GM10266 (cell line): ENCODE data around the gene TAPBP.
"Not testable (repeated sequence)": the region's sequence is repeated elsewhere in the genome, so short reads cannot be mapped to it uniquely, and the experiment has no call there.

ENCODE experiments used
- DNase-seq: peaks from one replicate; pipeline ENCODE4 v3.0.0; 2012; ENCODE audit errors: extremely low spot score
- TF ChIP-seq, protein P1 (sequence below): IDR thresholded peaks from 2 replicates; pipeline ENCODE4 v1.5.1; 2012; ENCODE audit warnings: mild to moderate bottlenecking, low read depth; ENCODE audit not compliant: control insufficient read depth, insufficient read depth; ENCODE audit errors: missing control alignments

TAPBP gene

DNA sequence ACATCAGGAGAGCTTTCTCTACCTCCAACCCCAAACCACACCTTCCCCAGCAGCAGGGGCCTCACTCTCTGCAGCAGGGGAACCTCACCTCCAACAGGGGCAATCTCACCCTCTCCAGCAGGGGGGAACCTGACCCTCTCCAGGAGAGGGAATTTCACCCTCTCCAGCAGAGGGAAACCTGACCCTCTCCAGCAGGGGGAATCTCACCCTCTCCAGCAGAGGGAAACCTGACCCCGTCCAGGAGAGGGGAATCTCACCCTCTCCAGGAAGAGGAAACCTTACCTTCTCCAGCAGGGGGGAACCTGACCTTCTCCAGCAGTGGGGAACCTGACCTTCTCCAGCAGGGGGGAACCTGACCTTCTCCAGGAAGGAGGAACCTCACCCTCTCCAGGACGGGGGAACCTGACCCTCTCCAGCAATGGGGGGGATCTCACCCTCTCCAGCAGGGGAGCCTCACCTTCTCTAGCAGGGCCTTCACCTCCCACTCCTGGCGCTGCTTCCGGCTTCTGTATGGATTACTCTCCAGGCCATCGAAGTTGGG lies 33.8 kb downstream of the TAPBP start:
- DNase-seq, result no peak
- TF ChIP-seq, protein P1, sequence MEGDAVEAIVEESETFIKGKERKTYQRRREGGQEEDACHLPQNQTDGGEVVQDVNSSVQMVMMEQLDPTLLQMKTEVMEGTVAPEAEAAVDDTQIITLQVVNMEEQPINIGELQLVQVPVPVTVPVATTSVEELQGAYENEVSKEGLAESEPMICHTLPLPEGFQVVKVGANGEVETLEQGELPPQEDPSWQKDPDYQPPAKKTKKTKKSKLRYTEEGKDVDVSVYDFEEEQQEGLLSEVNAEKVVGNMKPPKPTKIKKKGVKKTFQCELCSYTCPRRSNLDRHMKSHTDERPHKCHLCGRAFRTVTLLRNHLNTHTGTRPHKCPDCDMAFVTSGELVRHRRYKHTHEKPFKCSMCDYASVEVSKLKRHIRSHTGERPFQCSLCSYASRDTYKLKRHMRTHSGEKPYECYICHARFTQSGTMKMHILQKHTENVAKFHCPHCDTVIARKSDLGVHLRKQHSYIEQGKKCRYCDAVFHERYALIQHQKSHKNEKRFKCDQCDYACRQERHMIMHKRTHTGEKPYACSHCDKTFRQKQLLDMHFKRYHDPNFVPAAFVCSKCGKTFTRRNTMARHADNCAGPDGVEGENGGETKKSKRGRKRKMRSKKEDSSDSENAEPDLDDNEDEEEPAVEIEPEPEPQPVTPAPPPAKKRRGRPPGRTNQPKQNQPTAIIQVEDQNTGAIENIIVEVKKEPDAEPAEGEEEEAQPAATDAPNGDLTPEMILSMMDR, result peak; percentile 30

DNA sequence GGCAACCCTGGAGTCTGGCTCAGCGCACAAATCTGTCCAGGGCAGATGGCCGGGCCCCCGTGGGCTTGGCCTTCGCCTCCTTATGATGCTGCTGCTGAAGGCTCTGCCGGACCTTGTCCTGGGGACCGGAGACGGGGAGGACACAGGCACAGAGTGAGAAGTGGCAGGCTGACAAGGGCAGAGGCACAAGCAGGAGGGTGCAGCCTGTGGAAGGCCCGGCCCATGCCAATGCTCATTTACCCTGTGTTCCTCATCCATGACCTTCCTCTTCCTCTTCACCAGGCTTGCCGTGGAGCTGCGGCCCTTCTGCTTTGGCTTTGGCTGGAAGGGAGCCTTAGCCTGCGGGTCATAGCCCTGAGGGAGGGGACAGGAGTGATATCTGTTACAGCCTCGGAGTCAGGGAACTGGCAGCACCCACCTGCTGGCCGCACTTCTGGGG lies 34.6 kb downstream of the TAPBP start:
- TF ChIP-seq, protein P1, result no peak
- no peak for DNase-seq

DNA sequence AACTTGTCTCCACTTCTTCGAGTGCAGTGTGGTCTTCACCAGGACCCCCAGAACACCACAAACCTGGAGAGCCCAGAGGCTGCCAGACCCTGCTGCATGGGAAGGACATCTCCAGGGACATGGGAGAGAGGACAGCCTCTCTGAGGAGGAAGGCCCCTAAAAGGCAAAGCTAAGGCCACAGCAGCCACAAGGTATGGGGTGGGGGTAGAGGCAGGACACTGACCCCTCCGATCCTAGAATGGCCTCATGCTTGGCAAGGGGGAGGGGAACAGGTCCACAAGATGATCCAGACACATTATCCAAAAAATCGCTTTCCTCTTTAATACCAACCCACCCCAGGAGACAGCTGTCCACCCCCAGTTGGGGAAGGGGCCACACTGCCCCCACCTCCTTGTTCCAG lies 35.1 kb downstream of the TAPBP start:
- TF ChIP-seq, protein P1, result no peak
- no peak for DNase-seq

DNA sequence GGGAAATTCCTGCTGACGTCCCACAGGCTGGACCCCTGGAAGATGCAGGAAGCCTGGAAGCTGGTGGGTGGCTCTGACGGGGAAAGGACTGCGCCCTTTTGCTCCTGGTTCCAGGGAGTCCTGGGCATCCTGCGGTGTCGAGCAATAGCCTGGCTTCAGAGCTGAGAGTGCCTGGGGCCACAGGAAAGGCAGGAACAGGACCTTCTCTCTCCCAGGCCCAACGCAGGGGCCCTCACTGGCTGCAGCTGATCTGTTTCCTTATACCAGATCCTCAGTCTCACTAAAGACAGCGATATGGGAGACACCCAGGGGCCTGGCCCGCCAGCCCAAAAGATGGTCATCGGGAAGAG lies 35.5 kb downstream of the TAPBP start:
- DNase-seq, result no peak
- TF ChIP-seq, protein P1, result no peak

DNA sequence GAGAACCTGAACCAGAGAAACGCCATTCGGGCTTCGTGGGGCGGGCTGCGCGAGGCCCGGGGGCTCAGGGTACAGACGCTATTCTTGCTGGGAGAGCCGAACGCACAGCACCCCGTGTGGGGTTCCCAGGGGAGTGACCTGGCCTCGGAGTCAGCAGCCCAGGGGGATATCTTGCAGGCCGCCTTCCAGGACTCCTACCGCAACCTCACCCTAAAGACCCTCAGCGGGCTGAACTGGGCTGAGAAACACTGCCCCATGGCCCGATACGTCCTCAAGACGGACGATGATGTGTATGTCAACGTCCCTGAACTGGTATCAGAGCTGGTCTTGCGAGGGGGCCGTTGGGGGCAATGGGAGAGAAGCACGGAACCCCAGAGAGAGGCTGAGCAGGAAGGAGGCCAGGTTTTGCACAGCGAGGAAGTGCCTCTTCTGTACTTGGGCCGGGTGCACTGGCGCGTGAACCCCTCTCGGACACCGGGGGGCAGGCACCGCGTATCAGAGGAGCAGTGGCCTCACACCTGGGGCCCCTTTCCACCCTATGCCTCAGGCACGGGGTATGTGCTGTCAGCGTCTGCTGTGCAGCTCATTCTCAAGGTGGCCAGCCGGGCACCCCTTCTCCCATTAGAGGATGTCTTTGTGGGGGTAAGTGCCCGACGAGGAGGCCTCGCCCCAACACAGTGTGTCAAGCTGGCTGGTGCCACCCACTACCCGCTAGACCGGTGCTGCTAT lies 36.1 kb downstream of the TAPBP start:
- DNase-seq, result peak; percentile 32
- TF ChIP-seq, protein P1, result no peak

DNA sequence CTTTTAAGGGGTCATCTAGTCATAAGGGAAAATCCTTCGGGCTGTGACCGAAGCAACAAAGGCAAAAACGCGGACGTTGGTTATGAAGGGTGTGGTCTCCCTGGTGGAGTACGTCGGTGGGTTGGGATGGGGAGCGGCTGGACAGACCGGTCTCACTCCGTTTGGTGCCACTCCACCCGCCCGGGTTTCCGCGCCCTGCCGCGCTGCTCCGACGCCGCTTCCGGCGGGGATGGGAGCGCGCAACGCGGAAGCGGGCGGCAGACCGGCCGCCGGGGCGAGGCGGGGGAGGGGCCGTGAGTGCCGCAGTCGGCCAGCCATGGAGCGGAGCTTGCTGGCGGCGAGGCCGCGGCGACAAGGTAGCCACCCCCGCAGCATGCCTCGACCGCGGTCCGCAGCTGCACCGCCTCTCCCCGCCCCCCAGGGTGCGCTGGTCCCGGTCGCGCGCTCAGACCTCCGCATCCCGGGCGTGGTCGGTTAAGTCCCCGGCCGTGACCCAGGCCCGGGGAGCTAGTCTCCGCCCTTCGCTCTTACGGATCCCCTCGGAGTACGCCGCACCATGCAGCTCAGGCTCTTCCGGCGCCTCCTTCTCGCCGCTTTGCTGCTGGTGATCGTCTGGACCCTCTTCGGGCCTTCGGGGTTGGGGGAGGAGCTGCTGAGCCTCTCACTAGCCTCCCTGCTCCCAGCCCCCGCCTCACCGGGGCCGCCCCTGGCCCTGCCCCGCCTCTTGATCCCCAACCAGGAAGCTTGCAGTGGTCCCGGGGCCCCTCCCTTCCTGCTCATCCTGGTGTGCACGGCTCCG lies 36.8 kb downstream of the TAPBP start, which contains the start of gene B3GALT4:
B3GALT4 (plus strand) TSS at position 260 of the 799 bp plus-strand sequence; CDS start at position 557, 297 bp downstream.
- peak; percentile 83 for DNase-seq
- TF ChIP-seq, protein P1, result peak; percentile 52

DNA sequence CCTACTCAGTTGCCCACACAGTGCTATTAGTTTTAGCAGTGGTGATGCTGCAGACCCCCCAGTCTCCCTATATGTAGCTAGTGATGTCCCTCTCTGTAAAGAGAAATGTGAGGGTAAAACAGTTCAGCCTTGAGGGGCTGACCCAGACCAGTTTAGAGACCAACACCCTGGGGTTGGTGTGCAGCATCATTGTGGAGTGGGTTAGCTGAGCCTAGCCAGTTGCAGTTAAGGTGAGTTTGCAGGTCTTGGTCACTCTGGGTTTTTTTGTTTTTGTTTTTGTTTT lies 37.4 kb downstream of the TAPBP start:
- DNase-seq, result no peak

DNA sequence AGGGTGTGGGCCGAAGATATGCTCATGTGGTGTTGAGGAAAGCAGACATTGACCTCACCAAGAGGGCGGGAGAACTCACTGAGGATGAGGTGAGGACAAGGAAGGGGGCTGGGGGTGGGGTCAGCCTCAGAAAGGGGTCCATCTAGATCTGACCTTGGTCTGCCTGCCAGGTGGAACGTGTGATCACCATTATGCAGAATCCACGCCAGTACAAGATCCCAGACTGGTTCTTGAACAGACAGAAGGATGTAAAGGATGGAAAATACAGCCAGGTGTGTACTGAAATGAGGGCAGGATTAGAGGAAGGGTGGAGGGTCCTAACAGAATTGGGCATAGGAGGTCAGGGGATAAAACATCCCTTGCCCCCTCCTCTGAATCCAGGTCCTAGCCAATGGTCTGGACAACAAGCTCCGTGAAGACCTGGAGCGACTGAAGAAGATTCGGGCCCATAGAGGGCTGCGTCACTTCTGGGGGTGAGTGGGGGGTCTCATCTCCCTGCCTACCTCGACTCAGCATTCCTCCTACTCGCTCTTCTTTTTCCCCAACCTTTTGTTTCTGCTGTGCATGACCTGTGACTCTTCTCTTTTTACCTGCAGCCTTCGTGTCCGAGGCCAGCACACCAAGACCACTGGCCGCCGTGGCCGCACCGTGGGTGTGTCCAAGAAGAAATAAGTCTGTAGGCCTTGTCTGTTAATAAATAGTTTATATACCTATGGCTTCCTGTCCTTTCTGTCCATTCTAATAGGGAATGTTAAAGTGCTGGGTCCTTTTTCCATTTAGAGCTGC lies 37.9 kb downstream of the TAPBP start:
- not testable (repeated sequence) for DNase-seq

More for the DNA sequence above, 37.4 kb downstream of the TAPBP start:
- TF ChIP-seq, protein P1, result no peak
